Activated naive CD8-positive, alpha-beta T cell treated with anti-CD3 and anti-CD28 coated beads, Interleukin-2, amount 50 U/mL, for 16 hours (primary cell): Measurements from ENCODE around the gene GPR173.

Experiments used
- DNase-seq: peaks from one replicate; pipeline ENCODE4 v3.0.0-alpha.2; 2020; ENCODE audit warnings: low read depth, low spot score

GPR173 gene

DNA sequence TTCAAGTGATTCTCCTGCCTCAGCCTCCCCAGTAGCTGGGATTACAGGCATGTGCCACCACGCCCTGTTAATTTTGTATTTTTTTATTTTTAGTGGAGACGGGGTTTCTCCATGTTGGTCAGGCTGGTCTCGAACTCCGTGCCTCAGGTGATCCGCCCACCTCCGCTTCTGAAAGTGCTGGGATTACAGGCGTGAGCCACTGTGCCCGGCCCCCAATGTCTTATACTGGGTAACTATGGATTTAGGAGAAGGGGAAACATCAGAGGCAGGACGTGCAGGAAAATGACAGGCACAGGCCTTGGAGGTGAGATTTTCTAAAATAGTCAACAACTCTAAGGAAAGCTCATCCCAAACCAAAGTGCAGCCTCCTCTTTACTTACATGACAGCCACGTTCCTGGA, 22.5 kb downstream of the GPR173 start:
- DNase-seq: no peak

DNA sequence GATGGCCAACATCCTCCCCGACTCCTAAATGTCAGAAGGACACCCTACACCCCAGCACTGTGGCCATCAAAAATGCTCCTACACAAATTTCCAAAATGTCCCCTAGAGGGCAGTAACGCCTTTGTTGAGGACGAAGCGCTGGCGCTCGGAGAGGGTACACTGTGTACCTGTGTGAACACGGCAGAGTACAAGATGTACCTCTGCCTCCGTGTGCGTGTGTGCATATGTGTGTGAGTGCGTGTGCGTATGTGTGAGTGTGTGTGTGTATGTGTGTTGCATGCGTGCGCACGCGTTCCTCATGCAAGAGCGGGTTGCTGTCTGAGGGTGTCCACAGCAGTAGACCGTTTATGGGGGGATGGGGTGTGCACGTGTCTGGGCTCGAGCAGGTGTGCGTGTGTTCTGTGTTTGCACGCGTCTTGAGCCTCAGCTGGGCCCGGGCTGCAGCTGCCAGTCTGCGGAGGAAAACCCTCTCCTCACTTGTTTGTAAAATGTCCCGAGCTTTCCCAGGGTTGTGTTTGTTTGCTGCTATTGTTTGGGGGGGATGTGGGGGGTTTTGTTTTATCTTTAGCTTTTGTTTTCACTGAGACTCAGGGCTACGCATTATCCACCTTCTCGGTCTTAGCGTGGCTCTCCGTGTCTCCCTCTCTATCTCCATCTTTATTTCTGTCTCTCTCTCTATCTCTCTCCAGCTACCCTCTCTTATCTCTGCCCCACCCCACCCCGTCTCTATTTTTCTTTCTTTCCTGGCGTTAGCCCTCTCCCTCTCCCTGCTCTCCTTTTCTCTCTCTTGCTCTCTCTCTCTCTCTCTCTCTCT, 23.2 kb downstream of the GPR173 start:
- DNase-seq: peak; percentile 13

DNA sequence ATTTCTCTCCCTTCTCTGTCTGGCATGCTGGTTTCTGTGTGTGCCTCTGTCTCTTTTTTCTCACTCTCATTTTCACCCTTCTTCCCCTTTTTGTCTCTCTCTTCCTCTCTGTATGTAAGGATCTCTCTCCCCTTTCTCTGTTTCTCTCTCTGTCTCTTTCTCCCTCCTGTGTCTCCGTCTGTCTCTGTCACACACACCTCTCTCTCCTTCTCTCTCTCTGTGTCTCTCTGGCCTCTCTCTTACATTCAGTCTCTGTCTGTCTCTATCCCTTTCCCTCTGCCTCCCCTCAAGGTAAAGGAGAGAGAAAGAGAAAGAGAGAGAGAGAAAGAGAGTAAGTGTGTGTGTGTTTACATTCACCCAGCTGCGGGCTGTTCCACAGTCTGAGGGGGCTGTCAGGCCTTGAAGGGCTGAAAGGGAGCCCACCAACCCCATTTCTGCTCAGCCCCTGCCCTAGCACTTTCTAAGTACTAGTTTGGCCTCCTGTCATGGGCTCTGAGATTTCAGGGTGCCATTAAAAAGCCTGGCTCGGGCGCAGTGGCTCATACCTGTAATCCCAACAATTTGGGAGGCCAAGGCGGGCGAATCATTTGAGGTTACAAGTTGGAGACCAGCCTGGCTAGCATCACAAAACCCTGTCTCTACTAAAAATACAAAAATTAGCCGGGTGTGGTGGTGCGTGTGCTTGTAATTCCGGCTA, 24.0 kb downstream of the GPR173 start:
- no peak for DNase-seq

DNA sequence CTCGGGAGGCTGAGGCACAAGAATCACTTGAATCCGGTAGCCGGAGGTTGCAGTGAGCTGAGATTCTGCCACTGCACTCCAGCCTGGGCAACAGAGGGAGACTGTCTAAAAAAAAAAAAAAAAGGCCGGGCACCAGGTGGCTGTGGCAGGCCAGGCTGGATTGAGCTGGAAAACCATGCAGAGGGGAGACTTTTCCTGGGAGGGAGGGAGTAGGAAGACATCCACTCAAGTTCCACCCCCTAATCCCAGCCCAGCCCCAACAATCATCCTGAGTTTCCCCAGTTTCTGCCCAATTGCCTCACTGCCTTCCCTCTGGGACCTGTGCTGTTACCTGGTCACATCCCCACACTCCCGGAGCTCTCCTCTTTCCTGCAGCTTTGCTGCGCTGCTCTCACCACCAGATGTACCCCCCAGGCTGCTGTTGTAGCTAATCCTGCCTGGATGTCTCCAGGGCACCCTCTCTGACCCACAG, 24.6 kb downstream of the GPR173 start:
- DNase-seq: no peak

DNA sequence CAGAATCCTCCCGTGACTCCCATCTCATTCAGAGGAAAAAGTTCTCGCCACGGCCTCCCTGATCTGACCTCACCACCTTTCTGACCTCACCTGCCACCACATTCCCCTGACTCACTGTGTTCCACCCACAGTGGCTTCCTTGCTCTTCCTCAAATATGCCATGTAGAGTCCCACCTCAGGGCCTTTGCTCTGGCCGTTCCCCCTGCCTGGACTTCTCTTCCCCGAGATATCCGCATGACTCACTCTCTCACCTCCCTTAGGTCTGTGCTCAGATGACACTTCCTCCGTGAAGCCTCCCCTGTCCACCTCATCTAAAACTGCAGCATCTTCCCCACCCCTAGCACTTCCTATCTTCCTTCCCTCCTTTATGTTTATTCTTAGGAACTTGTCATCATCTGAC, 26.4 kb downstream of the GPR173 start:
- no peak for DNase-seq

DNA sequence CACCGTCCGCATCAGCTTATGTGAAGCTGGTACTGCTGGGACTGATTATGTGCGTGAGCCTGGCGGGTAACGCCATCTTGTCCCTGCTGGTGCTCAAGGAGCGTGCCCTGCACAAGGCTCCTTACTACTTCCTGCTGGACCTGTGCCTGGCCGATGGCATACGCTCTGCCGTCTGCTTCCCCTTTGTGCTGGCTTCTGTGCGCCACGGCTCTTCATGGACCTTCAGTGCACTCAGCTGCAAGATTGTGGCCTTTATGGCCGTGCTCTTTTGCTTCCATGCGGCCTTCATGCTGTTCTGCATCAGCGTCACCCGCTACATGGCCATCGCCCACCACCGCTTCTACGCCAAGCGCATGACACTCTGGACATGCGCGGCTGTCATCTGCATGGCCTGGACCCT, 28.1 kb downstream of the GPR173 start:
- DNase-seq: no peak

DNA sequence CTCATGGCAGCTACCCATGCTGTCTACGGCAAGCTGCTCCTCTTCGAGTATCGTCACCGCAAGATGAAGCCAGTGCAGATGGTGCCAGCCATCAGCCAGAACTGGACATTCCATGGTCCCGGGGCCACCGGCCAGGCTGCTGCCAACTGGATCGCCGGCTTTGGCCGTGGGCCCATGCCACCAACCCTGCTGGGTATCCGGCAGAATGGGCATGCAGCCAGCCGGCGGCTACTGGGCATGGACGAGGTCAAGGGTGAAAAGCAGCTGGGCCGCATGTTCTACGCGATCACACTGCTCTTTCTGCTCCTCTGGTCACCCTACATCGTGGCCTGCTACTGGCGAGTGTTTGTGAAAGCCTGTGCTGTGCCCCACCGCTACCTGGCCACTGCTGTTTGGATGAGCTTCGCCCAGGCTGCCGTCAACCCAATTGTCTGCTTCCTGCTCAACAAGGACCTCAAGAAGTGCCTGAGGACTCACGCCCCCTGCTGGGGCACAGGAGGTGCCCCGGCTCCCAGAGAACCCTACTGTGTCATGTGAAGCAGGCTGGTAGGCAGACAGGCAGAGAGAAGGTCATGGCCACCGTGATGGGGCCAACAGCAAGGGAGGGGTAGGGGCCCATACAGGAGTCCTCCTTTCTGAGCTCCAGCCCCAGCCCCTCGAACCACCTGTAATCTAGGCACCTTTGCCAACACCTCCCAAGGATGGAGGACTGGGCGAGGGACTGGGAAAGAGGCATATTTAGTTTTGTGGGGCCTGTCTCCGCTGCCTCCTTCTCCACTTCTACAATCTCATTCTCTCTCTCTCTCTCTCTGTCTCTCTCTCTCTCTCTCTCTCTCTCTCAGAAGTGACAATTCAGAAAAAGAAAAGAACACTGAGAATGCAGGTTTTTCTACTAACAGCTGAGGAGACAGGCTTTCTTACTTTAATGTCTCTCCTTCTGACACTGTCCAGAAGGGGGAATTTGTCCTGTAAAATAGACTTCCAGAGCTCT, 28.9 kb downstream of the GPR173 start:
- no peak for DNase-seq

DNA sequence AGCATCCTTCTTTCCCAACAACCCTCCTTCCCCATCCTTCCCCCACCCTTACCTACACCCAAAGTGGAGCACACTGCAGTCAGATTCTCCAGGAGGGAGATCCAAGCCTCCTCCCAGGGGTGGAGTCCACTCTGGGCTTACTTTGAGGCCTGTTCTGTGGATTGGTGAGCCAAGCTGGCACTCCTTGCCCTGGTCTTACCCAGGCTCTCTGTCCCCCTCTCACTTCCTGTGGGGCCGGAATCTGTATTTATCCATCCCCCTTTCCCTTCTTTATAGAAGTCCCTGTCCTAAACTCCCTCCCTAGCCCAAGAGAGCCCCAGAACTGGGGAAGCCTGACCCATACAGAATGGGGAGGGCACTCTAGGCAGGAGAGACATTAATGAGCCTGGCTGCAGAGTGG, 30.4 kb downstream of the GPR173 start:
- DNase-seq: no peak

DNA sequence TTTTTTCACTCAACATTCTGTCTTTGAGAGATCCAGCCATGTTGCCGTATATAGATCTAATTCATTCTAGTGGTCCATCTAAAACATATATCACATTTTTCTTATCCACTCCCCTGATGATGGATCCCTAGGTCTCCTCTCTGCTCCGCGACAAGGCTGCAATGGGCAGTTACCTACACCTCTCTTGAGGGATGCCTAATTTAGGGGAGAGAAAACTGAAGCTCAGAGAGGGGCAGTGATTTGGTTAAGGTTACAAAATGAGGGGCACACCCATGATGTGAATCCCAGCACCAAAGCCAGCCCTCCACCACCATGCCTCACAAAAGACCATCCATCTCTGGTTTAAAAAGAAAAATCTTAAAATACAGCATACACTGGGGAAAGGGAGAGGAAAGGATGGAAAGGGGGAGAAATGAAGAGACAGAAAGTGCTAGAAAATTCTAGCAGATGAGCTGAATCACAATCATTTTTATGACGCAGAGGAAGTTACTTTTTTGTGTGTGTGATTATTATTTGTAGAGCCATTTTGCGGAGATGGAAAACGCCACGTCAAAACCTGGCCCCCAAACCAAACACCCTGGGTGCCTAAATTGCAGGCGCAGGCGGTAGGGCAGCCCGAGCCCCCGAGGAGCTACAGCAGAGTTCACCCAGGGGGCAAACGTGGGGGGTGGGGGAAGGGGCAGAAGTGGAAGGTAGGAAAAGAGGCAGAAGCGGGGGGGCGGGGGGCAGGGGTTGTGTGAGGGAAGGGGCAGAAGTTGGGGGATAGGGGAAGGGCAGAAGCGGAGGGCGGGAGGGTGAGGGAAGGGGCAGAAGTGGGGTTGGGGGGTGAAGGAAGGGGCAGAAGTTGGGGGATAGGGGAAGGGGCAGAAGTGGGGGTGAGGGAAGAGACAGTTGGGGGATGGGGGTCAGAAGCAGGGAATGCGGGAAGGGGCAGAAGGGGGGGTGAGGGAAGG, 32.3 kb downstream of the GPR173 start:
- no peak for DNase-seq

DNA sequence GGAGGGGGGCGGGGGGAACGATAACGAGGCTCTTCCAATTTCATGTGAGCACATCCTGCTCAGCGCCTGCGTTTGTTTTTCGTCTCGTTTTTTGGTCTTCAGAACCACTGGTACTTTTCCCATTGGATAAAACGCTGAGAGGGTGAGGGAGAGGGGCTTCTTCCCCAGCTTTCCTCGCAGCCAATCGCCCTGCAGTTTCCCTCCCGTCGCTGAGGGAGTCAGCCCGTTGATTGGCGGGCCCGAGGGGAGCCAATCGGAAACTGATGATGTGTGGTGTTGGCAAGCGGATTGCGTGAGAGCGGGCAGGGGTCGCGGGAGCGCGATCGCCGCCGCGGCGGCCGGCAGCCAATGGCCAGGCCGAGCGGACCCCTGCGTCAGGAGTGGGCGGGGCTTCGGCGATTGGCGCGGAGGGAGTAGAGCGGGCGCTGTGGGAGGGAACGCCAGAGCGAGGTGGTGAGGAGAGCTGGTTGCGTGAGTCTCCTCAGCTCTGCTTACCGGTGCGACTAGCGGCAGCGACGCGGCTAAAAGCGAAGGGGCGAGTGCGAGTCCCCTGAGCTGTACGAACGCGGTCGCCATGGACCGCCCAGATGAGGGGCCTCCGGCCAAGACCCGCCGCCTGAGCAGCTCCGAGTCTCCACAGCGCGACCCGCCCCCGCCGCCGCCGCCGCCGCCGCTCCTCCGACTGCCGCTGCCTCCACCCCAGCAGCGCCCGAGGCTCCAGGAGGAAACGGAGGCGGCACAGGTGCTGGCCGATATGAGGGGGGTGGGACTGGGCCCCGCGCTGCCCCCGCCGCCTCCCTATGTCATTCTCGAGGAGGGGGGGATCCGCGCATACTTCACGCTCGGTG, 33.6 kb downstream of the GPR173 start, which contains the start of gene TSPYL2:
Gene TSPYL2, plus strand, starts transcription at position 443 of the 848 bp plus-strand sequence. Its CDS starts 132 bp downstream, at position 575.
- DNase-seq: peak; percentile 84

DNA sequence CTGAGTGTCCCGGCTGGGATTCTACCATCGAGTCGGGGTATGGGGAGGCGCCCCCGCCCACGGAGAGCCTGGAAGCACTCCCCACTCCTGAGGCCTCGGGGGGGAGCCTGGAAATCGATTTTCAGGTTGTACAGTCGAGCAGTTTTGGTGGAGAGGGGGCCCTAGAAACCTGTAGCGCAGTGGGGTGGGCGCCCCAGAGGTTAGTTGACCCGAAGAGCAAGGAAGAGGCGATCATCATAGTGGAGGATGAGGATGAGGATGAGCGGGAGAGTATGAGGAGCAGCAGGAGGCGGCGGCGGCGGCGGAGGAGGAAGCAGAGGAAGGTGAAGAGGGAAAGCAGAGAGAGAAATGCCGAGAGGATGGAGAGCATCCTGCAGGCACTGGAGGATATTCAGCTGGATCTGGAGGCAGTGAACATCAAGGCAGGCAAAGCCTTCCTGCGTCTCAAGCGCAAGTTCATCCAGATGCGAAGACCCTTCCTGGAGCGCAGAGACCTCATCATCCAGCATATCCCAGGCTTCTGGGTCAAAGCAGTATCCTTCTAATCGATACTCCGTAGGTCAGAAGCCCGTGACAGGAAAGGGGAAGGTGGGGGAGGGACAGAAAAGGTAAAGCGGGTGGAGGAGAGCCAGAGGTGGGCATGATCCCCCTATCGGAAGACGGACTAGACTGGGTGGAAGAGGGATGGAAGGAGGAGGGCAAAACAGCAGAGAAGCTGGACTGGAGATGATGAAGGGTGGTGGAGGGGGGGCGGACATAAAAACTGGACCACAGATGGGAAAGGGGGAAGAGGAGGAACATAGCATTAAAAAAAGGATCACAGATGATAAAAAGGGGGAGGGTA, 34.4 kb downstream of the GPR173 start:
- DNase-seq: no peak

DNA sequence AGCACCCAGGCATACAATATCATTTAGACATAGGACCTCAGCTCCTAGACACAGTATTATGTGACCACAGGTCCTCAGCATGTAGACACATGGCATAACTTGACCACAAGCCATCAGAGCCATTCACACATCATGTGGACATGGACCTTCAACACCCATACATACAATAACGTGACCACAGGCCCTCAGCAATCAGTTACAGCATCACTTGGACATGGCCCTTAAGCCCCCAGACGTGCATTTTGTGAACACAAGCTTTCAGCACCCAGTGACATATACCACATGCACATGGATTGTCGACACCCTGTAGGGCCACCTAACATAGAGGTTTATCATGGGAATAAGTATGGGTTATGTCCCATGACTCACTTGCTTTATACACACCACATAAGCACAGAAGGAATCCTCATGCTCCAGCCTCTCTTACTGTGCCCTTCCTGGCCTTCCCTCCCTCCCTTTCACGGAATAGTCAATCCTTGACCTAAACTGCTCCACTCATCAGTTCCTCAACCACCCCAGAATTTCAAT, 35.5 kb downstream of the GPR173 start:
- no peak for DNase-seq

DNA sequence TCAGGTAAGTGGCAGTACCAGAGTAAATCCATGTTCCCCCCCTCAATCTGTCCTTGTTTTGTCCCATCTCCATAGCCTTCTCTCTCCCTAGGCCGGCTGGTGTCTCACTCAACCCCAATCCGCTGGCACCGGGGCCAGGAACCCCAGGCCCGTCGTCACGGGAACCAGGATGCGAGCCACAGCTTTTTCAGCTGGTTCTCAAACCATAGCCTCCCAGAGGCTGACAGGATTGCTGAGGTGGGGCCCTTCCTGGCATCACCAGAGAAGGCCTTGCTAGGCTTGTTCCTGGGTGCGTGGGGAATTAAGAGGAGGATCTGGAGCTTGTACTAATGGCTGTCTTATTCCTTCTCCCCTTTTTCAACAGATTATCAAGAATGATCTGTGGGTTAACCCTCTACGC, 36.3 kb downstream of the GPR173 start:
- DNase-seq: no peak

DNA sequence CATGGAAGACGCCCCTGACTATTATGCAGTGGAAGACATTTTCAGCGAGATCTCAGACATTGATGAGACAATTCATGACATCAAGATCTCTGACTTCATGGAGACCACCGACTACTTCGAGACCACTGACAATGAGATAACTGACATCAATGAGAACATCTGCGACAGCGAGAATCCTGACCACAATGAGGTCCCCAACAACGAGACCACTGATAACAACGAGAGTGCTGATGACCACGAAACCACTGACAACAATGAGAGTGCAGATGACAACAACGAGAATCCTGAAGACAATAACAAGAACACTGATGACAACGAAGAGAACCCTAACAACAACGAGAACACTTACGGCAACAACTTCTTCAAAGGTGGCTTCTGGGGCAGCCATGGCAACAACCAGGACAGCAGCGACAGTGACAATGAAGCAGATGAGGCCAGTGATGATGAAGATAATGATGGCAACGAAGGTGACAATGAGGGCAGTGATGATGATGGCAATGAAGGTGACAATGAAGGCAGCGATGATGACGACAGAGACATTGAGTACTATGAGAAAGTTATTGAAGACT, 37.2 kb downstream of the GPR173 start:
- DNase-seq: no peak

DNA sequence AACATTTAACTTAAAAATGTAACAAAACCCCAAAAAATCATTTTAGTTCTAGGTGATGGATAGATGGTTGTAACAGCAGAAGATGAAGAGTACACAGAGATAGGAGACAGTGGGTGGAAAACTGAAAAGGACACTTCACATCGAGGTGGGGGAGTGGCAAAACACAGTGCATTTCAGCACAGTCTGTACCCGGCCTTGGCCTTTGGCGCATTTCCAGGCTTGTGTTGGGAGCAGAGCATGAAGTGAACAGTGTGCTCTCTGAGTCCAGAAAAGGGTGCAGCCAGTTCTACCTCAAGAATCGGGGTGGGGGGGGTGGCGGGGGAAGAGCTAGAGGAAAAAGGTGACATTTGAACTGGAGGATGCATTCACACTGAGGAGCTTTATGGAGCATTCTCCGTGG, 37.9 kb downstream of the GPR173 start:
- DNase-seq: no peak

DNA sequence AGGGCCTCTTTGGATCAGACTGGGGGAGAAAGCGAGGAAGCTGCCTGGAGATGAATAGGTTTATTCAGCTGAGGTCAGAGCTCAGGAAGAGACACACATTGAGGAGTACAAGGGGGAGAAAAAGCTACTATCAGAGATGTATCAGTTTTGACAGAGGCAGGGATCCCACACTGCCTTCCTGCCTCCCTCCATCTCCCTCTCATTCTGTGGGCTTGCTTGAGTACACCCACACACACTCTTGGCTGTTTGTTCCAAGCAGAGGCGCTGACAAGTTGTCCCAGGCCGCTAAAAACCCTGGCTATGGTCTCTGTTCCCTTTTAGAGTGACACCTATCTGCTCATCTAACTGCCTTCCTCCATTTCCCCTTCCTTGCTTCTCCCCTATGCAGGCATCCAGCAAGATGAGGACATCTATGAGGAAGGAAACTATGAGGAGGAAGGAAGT, 38.8 kb downstream of the GPR173 start:
- DNase-seq: no peak

DNA sequence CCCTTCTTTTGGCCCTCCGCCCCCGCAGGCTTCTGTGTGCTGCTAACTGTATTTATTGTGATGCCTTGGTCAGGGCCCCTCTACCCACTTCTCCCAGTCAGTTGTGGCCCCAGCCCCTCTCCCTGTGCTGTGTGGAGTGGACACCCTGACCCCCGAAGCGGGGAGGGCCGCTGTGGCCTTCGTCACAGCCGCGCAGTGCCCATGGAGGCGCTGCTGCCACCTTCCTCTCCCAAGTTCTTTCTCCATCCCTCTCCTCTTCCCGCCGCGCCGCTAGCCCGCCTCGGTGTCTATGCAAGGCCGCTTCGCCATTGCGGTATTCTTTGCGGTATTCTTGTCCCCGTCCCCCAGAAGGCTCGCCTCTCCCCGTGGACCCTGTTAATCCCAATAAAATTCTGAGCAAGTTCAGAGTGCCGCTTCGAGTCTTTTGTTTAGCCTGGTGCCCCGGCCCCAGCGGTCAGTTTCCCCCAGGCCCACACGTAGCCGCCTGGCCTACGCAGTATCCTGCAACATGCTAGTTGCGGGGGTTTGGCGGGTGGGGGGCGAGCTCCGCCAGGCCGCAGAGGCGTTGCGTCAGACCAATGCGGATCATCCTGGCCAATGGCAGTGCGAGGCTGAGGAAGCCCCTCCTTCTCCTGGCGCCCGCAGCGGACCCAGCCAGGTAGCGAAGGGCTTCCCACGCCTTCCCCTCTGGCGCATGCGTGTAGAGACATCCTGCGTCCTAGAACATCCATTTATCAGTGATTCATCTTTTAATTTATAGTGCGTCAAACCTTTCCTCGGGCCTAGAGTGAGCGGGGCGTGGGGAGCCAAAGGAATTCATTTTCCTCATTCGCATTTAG, 39.8 kb downstream of the GPR173 start:
- DNase-seq: peak; percentile 59
